ENCODE data around the gene SMARCB1. TPM values are rescaled to one million over a fixed set of nuclear protein-coding genes. Genes with fewer than 3 reads are reported as not detected.

SMARCB1 gene
- total RNA-seq, 1 experiment from 2014 or later: 121 TPM

- H3K9me3 ChIP-seq (replicated peaks): no peaks in the 10 kb centered on the region
- no peaks in the 10 kb centered on the region for H3K27me3 ChIP-seq (replicated peaks)
- H3K4me3 ChIP-seq: no peak overlapping the region
- no peak overlapping the region; the same call in 1 of the 2 replicates for H3K27ac ChIP-seq
- H3K36me3 ChIP-seq: peaks cover 80% of the 10 kb centered on the region
- H3K4me1 ChIP-seq (replicated peaks): peaks cover 39% of the 10 kb centered on the region
- no peak for DNase-seq (ENCODE audit: low read depth in 1 of 2, low spot score in 2 of 2)
Measured at GRCh38 chr22:23791738-23792645, 5.2 kb downstream of the SMARCB1 start.

GRCh38 chr22:23793326-23793725 lies 6.6 kb downstream of the SMARCB1 start:
- Histone ChIP-seq H3K4me3 (no peak overlapping the region), H3K9me3 (replicated peaks) (no peaks in the 10 kb centered on the region), H3K36me3 (peaks cover 79% of the 10 kb centered on the region), H3K27me3 (replicated peaks) (no peaks in the 10 kb centered on the region), H3K27ac (no peak overlapping the region), H3K4me1 (replicated peaks) (peaks cover 32% of the 10 kb centered on the region)
- DNase-seq (ENCODE audit: low read depth in 1 of 2, low spot score in 2 of 2): no peak

- Histone ChIP-seq H3K36me3 (peaks cover 82% of the 10 kb centered on the region), H3K27me3 (replicated peaks) (no peaks in the 10 kb centered on the region), H3K4me1 (replicated peaks) (peaks cover 9% of the 10 kb centered on the region), H3K4me3 (no peak overlapping the region), H3K9me3 (replicated peaks) (no peaks in the 10 kb centered on the region), H3K27ac (no peak overlapping the region)
- DNase-seq (ENCODE audit: low read depth in 1 of 2, low spot score in 2 of 2): no peak
Measured at GRCh38 chr22:23796461-23796860, 9.7 kb downstream of the SMARCB1 start.

GRCh38 chr22:23800297-23801237 lies 13.8 kb downstream of the SMARCB1 start:
- no peak for DNase-seq (ENCODE audit: low read depth in 1 of 2, low spot score in 2 of 2)
- H3K36me3 ChIP-seq: peaks cover 83% of the 10 kb centered on the region
- no peaks in the 10 kb centered on the region for H3K4me1 ChIP-seq (replicated peaks)
- H3K27me3 ChIP-seq (replicated peaks): no peaks in the 10 kb centered on the region
- H3K9me3 ChIP-seq (replicated peaks): no peaks in the 10 kb centered on the region
- H3K4me3 ChIP-seq: no peak overlapping the region
- H3K27ac ChIP-seq: no peak overlapping the region

- H3K27ac ChIP-seq: no peak overlapping the region
- no peaks in the 10 kb centered on the region for H3K27me3 ChIP-seq (replicated peaks)
- H3K4me1 ChIP-seq (replicated peaks): no peaks in the 10 kb centered on the region
- H3K9me3 ChIP-seq (replicated peaks): no peaks in the 10 kb centered on the region
- no peak overlapping the region for H3K4me3 ChIP-seq
- no peak for DNase-seq (ENCODE audit: low read depth in 1 of 2, low spot score in 2 of 2)
- H3K36me3 ChIP-seq: peaks cover 85% of the 10 kb centered on the region
Measured at GRCh38 chr22:23801238-23801821, 14.6 kb downstream of the SMARCB1 start.

GRCh38 chr22:23801886-23802377 lies 15.2 kb downstream of the SMARCB1 start:
- H3K36me3 ChIP-seq: peaks cover 86% of the 10 kb centered on the region
- H3K4me3 ChIP-seq: no peak overlapping the region
- DNase-seq (ENCODE audit: low read depth in 1 of 2, low spot score in 2 of 2): no peak
- no peak overlapping the region for H3K27ac ChIP-seq
- no peaks in the 10 kb centered on the region for H3K27me3 ChIP-seq (replicated peaks)
- no peaks in the 10 kb centered on the region for H3K9me3 ChIP-seq (replicated peaks)
- H3K4me1 ChIP-seq (replicated peaks): no peaks in the 10 kb centered on the region

GRCh38 chr22:23803001-23803819 lies 16.4 kb downstream of the SMARCB1 start:
- H3K27ac ChIP-seq: no peak overlapping the region
- DNase-seq (ENCODE audit: low read depth in 1 of 2, low spot score in 2 of 2): no peak
- H3K4me1 ChIP-seq (replicated peaks): no peaks in the 10 kb centered on the region
- H3K4me3 ChIP-seq: no peak overlapping the region
- H3K36me3 ChIP-seq: peaks cover 86% of the 10 kb centered on the region
- H3K9me3 ChIP-seq (replicated peaks): no peaks in the 10 kb centered on the region
- no peaks in the 10 kb centered on the region for H3K27me3 ChIP-seq (replicated peaks)

- no peak overlapping the region for H3K4me3 ChIP-seq
- H3K27me3 ChIP-seq (replicated peaks): no peaks in the 10 kb centered on the region
- H3K9me3 ChIP-seq (replicated peaks): no peaks in the 10 kb centered on the region
- H3K36me3 ChIP-seq: peaks cover 77% of the 10 kb centered on the region
- no peaks in the 10 kb centered on the region for H3K4me1 ChIP-seq (replicated peaks)
- no peak overlapping the region for H3K27ac ChIP-seq
- DNase-seq (ENCODE audit: low read depth in 1 of 2, low spot score in 2 of 2): no peak
Measured at GRCh38 chr22:23804781-23805291, 18.1 kb downstream of the SMARCB1 start.

- H3K27me3 ChIP-seq (replicated peaks): no peaks in the 10 kb centered on the region
- H3K4me3 ChIP-seq: no peak overlapping the region
- H3K4me1 ChIP-seq (replicated peaks): no peaks in the 10 kb centered on the region
- peaks cover 67% of the 10 kb centered on the region for H3K36me3 ChIP-seq
- no peaks in the 10 kb centered on the region for H3K9me3 ChIP-seq (replicated peaks)
- H3K27ac ChIP-seq: no peak overlapping the region
- DNase-seq (ENCODE audit: low read depth in 1 of 2, low spot score in 2 of 2): no peak
Measured at GRCh38 chr22:23806837-23807236, 20.1 kb downstream of the SMARCB1 start.

- Histone ChIP-seq H3K27ac (no peak overlapping the region), H3K9me3 (replicated peaks) (no peaks in the 10 kb centered on the region), H3K4me3 (no peak overlapping the region), H3K36me3 (peaks cover 60% of the 10 kb centered on the region), H3K4me1 (replicated peaks) (no peaks in the 10 kb centered on the region), H3K27me3 (replicated peaks) (no peaks in the 10 kb centered on the region)
- DNase-seq (ENCODE audit: low read depth in 1 of 2, low spot score in 2 of 2): no peak
Measured at GRCh38 chr22:23812378-23812777, 25.6 kb downstream of the SMARCB1 start.

- H3K4me3 ChIP-seq: no peak overlapping the region
- H3K27me3 ChIP-seq (replicated peaks): no peaks in the 10 kb centered on the region
- H3K27ac ChIP-seq: no peak overlapping the region
- H3K4me1 ChIP-seq (replicated peaks): peaks cover 1% of the 10 kb centered on the region; the same call in 1 of the 2 replicates
- no peak for DNase-seq (ENCODE audit: low read depth in 1 of 2, low spot score in 2 of 2)
- H3K9me3 ChIP-seq (replicated peaks): no peaks in the 10 kb centered on the region
- H3K36me3 ChIP-seq: peaks cover 89% of the 10 kb centered on the region
Measured at GRCh38 chr22:23815541-23816155, 28.9 kb downstream of the SMARCB1 start.

- H3K4me3 ChIP-seq: no peak overlapping the region
- no peak overlapping the region for H3K27ac ChIP-seq
- H3K27me3 ChIP-seq (replicated peaks): no peaks in the 10 kb centered on the region
- peaks cover 3% of the 10 kb centered on the region; the same call in 1 of the 2 replicates for H3K4me1 ChIP-seq (replicated peaks)
- H3K9me3 ChIP-seq (replicated peaks): no peaks in the 10 kb centered on the region
- no peak for DNase-seq (ENCODE audit: low read depth in 1 of 2, low spot score in 2 of 2)
- peaks cover 91% of the 10 kb centered on the region for H3K36me3 ChIP-seq
Measured at GRCh38 chr22:23816156-23816976, 29.6 kb downstream of the SMARCB1 start.
